Parathyroid adenoma (tissue), 2 donors: Measurements from ENCODE around the gene CLIC4.

ENCODE experiments used
- H2AFZ ChIP-seq: fragments of 300-600 bp; sonication (generic); one replicate; pipeline ENCODE4 v1.7.0; 2017; ENCODE audit warnings: antibody characterized with exemption, mild to moderate bottlenecking
- H3K27ac ChIP-seq: fragments of 300-600 bp; sonication (generic); one replicate; pipeline ENCODE4 v1.7.0; 2017
- H3K27me3 ChIP-seq: fragments of 300-600 bp; sonication (generic); one replicate; pipeline ENCODE4 v1.7.0; 2017; ENCODE audit warnings: low read length; ENCODE audit not compliant: control insufficient read depth, insufficient read depth
- H3K36me3 ChIP-seq: fragments of 300-600 bp; sonication (generic); one replicate; pipeline ENCODE4 v1.7.0; 2017; ENCODE audit warnings: low read length; ENCODE audit not compliant: control insufficient read depth, insufficient read depth
- H3K4me1 ChIP-seq: fragments of 300-600 bp; sonication (generic); one replicate; pipeline ENCODE4 v1.7.0; 2017; ENCODE audit warnings: control low read depth
- H3K4me2 ChIP-seq: fragments of 300-600 bp; sonication (generic); one replicate; pipeline ENCODE4 v1.7.0; 2017; ENCODE audit warnings: low read length
- H3K4me3 ChIP-seq: fragments of 300-600 bp; sonication (generic); one replicate; pipeline ENCODE4 v1.7.0; 2017; ENCODE audit warnings: low read depth, low read length
- H3K79me2 ChIP-seq: fragments of 300-600 bp; sonication (generic); one replicate; pipeline ENCODE4 v1.7.0; 2017; ENCODE audit warnings: control low read depth
- H3K9ac ChIP-seq: fragments of 300-600 bp; sonication (generic); one replicate; pipeline ENCODE4 v1.7.0; 2017; ENCODE audit warnings: mild to moderate bottlenecking
- H3K9me3 ChIP-seq: fragments of 300-600 bp; sonication (generic); one replicate; pipeline ENCODE4 v1.7.0; 2017; ENCODE audit warnings: low read length; ENCODE audit not compliant: control insufficient read depth
- TF ChIP-seq, protein P1 (sequence below): fragments of 300-600 bp; sonication (generic); IDR thresholded peaks from one replicate; pipeline ENCODE4 v1.7.0; 2017; ENCODE audit warnings: antibody characterized with exemption, mild to moderate bottlenecking
- donor health status: primary hyperparathyroidism.

CLIC4 gene

GRCh38 chr1:24847995-24848881 lies 103.0 kb downstream of the CLIC4 start:
- peak overlapping the region; percentile 39 for H3K27ac ChIP-seq
- H3K36me3 ChIP-seq: no peaks in the 10 kb centered on the region
- H3K27me3 ChIP-seq: no peaks in the 10 kb centered on the region
- peak overlapping the region; percentile 93 for H3K4me2 ChIP-seq
- H2AFZ ChIP-seq: peak overlapping the region; percentile 83
- TF ChIP-seq, protein P1, sequence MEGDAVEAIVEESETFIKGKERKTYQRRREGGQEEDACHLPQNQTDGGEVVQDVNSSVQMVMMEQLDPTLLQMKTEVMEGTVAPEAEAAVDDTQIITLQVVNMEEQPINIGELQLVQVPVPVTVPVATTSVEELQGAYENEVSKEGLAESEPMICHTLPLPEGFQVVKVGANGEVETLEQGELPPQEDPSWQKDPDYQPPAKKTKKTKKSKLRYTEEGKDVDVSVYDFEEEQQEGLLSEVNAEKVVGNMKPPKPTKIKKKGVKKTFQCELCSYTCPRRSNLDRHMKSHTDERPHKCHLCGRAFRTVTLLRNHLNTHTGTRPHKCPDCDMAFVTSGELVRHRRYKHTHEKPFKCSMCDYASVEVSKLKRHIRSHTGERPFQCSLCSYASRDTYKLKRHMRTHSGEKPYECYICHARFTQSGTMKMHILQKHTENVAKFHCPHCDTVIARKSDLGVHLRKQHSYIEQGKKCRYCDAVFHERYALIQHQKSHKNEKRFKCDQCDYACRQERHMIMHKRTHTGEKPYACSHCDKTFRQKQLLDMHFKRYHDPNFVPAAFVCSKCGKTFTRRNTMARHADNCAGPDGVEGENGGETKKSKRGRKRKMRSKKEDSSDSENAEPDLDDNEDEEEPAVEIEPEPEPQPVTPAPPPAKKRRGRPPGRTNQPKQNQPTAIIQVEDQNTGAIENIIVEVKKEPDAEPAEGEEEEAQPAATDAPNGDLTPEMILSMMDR: peak; percentile 80
- H3K9me3 ChIP-seq: no peaks in the 10 kb centered on the region
- H3K4me3 ChIP-seq: peak overlapping the region; percentile 51
- H3K4me1 ChIP-seq: no peaks in the 10 kb centered on the region
- no peak overlapping the region for H3K9ac ChIP-seq
- H3K79me2 ChIP-seq: no peaks in the 10 kb centered on the region

- Histone ChIP-seq H3K79me2 (no peaks in the 10 kb centered on the region), H3K36me3 (no peaks in the 10 kb centered on the region), H2AFZ (no peak overlapping the region), H3K27ac (no peak overlapping the region), H3K4me3 (no peak overlapping the region), H3K4me2 (no peak overlapping the region), H3K9me3 (no peaks in the 10 kb centered on the region), H3K27me3 (no peaks in the 10 kb centered on the region), H3K9ac (no peak overlapping the region), H3K4me1 (no peaks in the 10 kb centered on the region)
- TF ChIP-seq, protein P1: no peak
These were observed 104.5 kb downstream of the CLIC4 start for GRCh38 chr1:24849672-24850295.

DNA sequence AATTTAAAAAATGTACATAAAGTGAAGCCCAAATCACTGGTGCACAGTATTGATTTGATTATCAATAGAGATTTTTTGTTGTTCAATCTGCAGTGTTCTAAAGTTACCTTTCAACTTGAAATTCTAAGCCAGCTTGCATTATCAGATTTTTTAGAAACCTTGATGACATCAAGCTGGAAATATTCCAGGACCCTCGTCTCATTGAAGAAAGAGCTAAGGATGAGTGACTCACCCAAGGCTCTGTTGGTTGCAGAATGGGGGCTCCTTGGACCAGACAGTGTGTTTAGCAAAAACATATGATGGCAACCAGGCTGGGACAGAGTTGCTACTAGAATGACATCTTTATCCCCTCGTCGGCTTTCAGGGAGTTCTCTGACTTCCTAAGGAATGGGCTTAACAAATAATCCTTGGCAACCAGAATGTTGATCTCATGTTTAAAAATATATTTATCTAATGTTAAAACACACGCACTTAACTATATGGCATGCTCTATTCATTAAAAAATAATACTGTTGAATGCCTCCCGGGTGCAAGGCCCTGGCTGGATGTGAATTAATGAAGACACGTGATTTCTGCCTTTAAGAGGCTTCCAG lies 105.2 kb downstream of the CLIC4 start:
- Histone ChIP-seq H3K9ac (no peak overlapping the region), H3K4me3 (no peak overlapping the region), H3K4me2 (no peak overlapping the region), H3K9me3 (no peaks in the 10 kb centered on the region), H3K27ac (no peak overlapping the region), H3K4me1 (no peaks in the 10 kb centered on the region), H3K79me2 (no peaks in the 10 kb centered on the region), H3K36me3 (no peaks in the 10 kb centered on the region), H2AFZ (no peak overlapping the region), H3K27me3 (no peaks in the 10 kb centered on the region)
- TF ChIP-seq, protein P1: no peak

- Histone ChIP-seq H3K27me3 (no peaks in the 10 kb centered on the region), H3K79me2 (no peaks in the 10 kb centered on the region), H3K9ac (no peak overlapping the region), H3K4me2 (no peak overlapping the region), H3K36me3 (no peaks in the 10 kb centered on the region), H3K4me3 (no peak overlapping the region), H3K4me1 (no peaks in the 10 kb centered on the region), H3K27ac (no peak overlapping the region), H2AFZ (no peak overlapping the region), H3K9me3 (no peaks in the 10 kb centered on the region)
- TF ChIP-seq, protein P1: no peak
These were observed 108.4 kb downstream of the CLIC4 start for GRCh38 chr1:24853649-24854048.
